Measurements from ENCODE around the gene A1CF. TPM values are rescaled to one million over a fixed set of nuclear protein-coding genes. Genes with fewer than 3 reads are reported as not detected.

The A1CF gene
- total RNA-seq, 2 experiments from 2014 or later = not detected

- Mint-ChIP-seq H3K4me3 (no peak overlapping the region), H3K27me3 (ENCODE audit: low read depth) (peaks cover 9% of the 10 kb centered on the region), H3K9me3 (no peaks in the 10 kb centered on the region), H3K4me1 (ENCODE audit: low read depth) (no peaks in the 10 kb centered on the region), H3K36me3 (ENCODE audit: low read depth) (no peaks in the 10 kb centered on the region), H3K27ac (no peak overlapping the region)
- DNase-seq = no peak
- CTCF ChIA-PET = no interaction called here
- intact Hi-C loops (cut with micrococcal nuclease) = no loop called here
Observed at GRCh38 chr10:50855461-50855860, 30.0 kb downstream of the A1CF start.

- no peak overlapping the region for H3K27ac Mint-ChIP-seq
- H3K4me3 Mint-ChIP-seq = no peak overlapping the region
- intact Hi-C loops (cut with micrococcal nuclease) = no loop called here
- no peak for DNase-seq
- CTCF ChIA-PET = no interaction called here
- peaks cover 9% of the 10 kb centered on the region for H3K27me3 Mint-ChIP-seq (ENCODE audit: low read depth)
- no peaks in the 10 kb centered on the region for H3K4me1 Mint-ChIP-seq (ENCODE audit: low read depth)
- no peaks in the 10 kb centered on the region for H3K36me3 Mint-ChIP-seq (ENCODE audit: low read depth)
- H3K9me3 Mint-ChIP-seq = no peaks in the 10 kb centered on the region
Observed at GRCh38 chr10:50855015-50855414, 30.4 kb downstream of the A1CF start.

GRCh38 chr10:50853557-50853956 lies 31.9 kb downstream of the A1CF start:
- no peak for DNase-seq
- Mint-ChIP-seq H3K4me3 (no peak overlapping the region), H3K27ac (no peak overlapping the region), H3K4me1 (ENCODE audit: low read depth) (no peaks in the 10 kb centered on the region), H3K9me3 (no peaks in the 10 kb centered on the region), H3K36me3 (ENCODE audit: low read depth) (no peaks in the 10 kb centered on the region), H3K27me3 (ENCODE audit: low read depth) (peaks cover 9% of the 10 kb centered on the region)
- CTCF ChIA-PET = interaction anchor here (0.7 kb wide), 1 partner anchor 38 kb away, joined by 3 read pairs; no protein-coding TSS in a partner anchor
- intact Hi-C loops (cut with micrococcal nuclease) = no loop called here

GRCh38 chr10:50851884-50852671 lies 33.3 kb downstream of the A1CF start:
- no peak overlapping the region for H3K4me3 Mint-ChIP-seq
- CTCF ChIA-PET = interaction anchor here (1.1 kb wide), 1 partner anchor 419 kb away, joined by 3 read pairs; no protein-coding TSS in a partner anchor

GRCh38 chr10:50850578-50851230 lies 34.7 kb downstream of the A1CF start:
- CTCF ChIA-PET = interaction anchor here (1.1 kb wide), 1 partner anchor 420 kb away, joined by 3 read pairs; no protein-coding TSS in a partner anchor
- H3K4me3 Mint-ChIP-seq = no peak overlapping the region
- no peak overlapping the region for H3K27ac Mint-ChIP-seq
- no peaks in the 10 kb centered on the region for H3K4me1 Mint-ChIP-seq (ENCODE audit: low read depth)
- no peak for DNase-seq
- H3K9me3 Mint-ChIP-seq = no peaks in the 10 kb centered on the region
- peaks cover 4% of the 10 kb centered on the region for H3K27me3 Mint-ChIP-seq (ENCODE audit: low read depth)
- no peaks in the 10 kb centered on the region for H3K36me3 Mint-ChIP-seq (ENCODE audit: low read depth)
- intact Hi-C loops (cut with micrococcal nuclease) = no loop called here

More at GRCh38 chr10:50851884-50852671, 33.3 kb downstream of the A1CF start:
- H3K27me3 Mint-ChIP-seq (ENCODE audit: low read depth) = peaks cover 5% of the 10 kb centered on the region
- H3K4me1 Mint-ChIP-seq (ENCODE audit: low read depth) = no peaks in the 10 kb centered on the region
- no peaks in the 10 kb centered on the region for H3K36me3 Mint-ChIP-seq (ENCODE audit: low read depth)
- intact Hi-C loops (cut with micrococcal nuclease) = no loop called here
- no peaks in the 10 kb centered on the region for H3K9me3 Mint-ChIP-seq
- no peak for DNase-seq
- no peak overlapping the region for H3K27ac Mint-ChIP-seq

- H3K4me1 Mint-ChIP-seq (ENCODE audit: low read depth) = no peaks in the 10 kb centered on the region
- H3K27ac Mint-ChIP-seq = no peak overlapping the region
- CTCF ChIA-PET = no interaction called here
- intact Hi-C loops (cut with micrococcal nuclease) = no loop called here
- H3K4me3 Mint-ChIP-seq = no peak overlapping the region
- peaks cover 7% of the 10 kb centered on the region for H3K27me3 Mint-ChIP-seq (ENCODE audit: low read depth)
- no peaks in the 10 kb centered on the region for H3K9me3 Mint-ChIP-seq
- no peaks in the 10 kb centered on the region for H3K36me3 Mint-ChIP-seq (ENCODE audit: low read depth)
- DNase-seq = no peak
Observed at GRCh38 chr10:50846753-50847152, 38.7 kb downstream of the A1CF start.

- Mint-ChIP-seq H3K27me3 (ENCODE audit: low read depth) (peaks cover 10% of the 10 kb centered on the region), H3K36me3 (ENCODE audit: low read depth) (no peaks in the 10 kb centered on the region), H3K9me3 (no peaks in the 10 kb centered on the region), H3K4me1 (ENCODE audit: low read depth) (no peaks in the 10 kb centered on the region), H3K27ac (no peak overlapping the region), H3K4me3 (no peak overlapping the region)
- intact Hi-C loops (cut with micrococcal nuclease) = no loop called here
- CTCF ChIA-PET = no interaction called here
- no peak for DNase-seq
Observed at GRCh38 chr10:50837095-50837494, 48.3 kb downstream of the A1CF start.

- DNase-seq = no peak
- Mint-ChIP-seq H3K27ac (no peak overlapping the region), H3K9me3 (no peaks in the 10 kb centered on the region), H3K36me3 (ENCODE audit: low read depth) (no peaks in the 10 kb centered on the region), H3K4me3 (no peak overlapping the region), H3K4me1 (ENCODE audit: low read depth) (no peaks in the 10 kb centered on the region), H3K27me3 (ENCODE audit: low read depth) (peaks cover 2% of the 10 kb centered on the region)
- intact Hi-C loops (cut with micrococcal nuclease) = no loop called here
- CTCF ChIA-PET = interaction anchor here (0.6 to 1.3 kb wide), 2 partner anchors 26 to 1382 kb away, joined by 3 read pairs; no protein-coding TSS in a partner anchor
Observed at GRCh38 chr10:50832171-50832751, 53.2 kb downstream of the A1CF start.

GRCh38 chr10:50830066-50830465 lies 55.4 kb downstream of the A1CF start:
- CTCF ChIA-PET = no interaction called here
- no peak for DNase-seq
- Mint-ChIP-seq H3K27me3 (ENCODE audit: low read depth) (peaks cover 2% of the 10 kb centered on the region), H3K27ac (no peak overlapping the region), H3K4me1 (ENCODE audit: low read depth) (no peaks in the 10 kb centered on the region), H3K4me3 (no peak overlapping the region), H3K36me3 (ENCODE audit: low read depth) (no peaks in the 10 kb centered on the region), H3K9me3 (no peaks in the 10 kb centered on the region)
- intact Hi-C loops (cut with micrococcal nuclease) = no loop called here

GRCh38 chr10:50824782-50825181 lies 60.6 kb downstream of the A1CF start:
- Mint-ChIP-seq H3K4me3 (no peak overlapping the region), H3K4me1 (ENCODE audit: low read depth) (no peaks in the 10 kb centered on the region), H3K36me3 (ENCODE audit: low read depth) (no peaks in the 10 kb centered on the region), H3K27me3 (ENCODE audit: low read depth) (peaks cover 7% of the 10 kb centered on the region), H3K9me3 (no peaks in the 10 kb centered on the region), H3K27ac (no peak overlapping the region)
- CTCF ChIA-PET = interaction anchor here (0.6 kb wide), 1 partner anchor 822 kb away, joined by 4 read pairs; no protein-coding TSS in a partner anchor
- intact Hi-C loops (cut with micrococcal nuclease) = no loop called here
- no peak for DNase-seq

GRCh38 chr10:50823789-50824188 lies 61.6 kb downstream of the A1CF start:
- Mint-ChIP-seq H3K4me3 (no peak overlapping the region), H3K36me3 (ENCODE audit: low read depth) (no peaks in the 10 kb centered on the region), H3K4me1 (ENCODE audit: low read depth) (no peaks in the 10 kb centered on the region), H3K27me3 (ENCODE audit: low read depth) (peaks cover 7% of the 10 kb centered on the region), H3K9me3 (no peaks in the 10 kb centered on the region), H3K27ac (no peak overlapping the region)
- intact Hi-C loops (cut with micrococcal nuclease) = no loop called here
- CTCF ChIA-PET = no interaction called here
- no peak for DNase-seq

GRCh38 chr10:50809596-50809995 lies 75.8 kb downstream of the A1CF start:
- H3K27me3 Mint-ChIP-seq (ENCODE audit: low read depth) = peaks cover 3% of the 10 kb centered on the region
- no peak overlapping the region for H3K4me3 Mint-ChIP-seq
- H3K36me3 Mint-ChIP-seq (ENCODE audit: low read depth) = no peaks in the 10 kb centered on the region
- no peak overlapping the region for H3K27ac Mint-ChIP-seq
- CTCF ChIA-PET = no interaction called here
- H3K4me1 Mint-ChIP-seq (ENCODE audit: low read depth) = no peaks in the 10 kb centered on the region
- no peak for DNase-seq
- no peaks in the 10 kb centered on the region for H3K9me3 Mint-ChIP-seq
- intact Hi-C loops (cut with micrococcal nuclease) = no loop called here
